Adrenal gland (tissue), 12 donors: ENCODE results near the gene LTN1. TPM values are rescaled to one million over a fixed set of nuclear protein-coding genes. Genes with fewer than 3 reads are reported as not detected.

ENCODE experiments used
- DNase-seq, 7 donors: peaks; one replicate each; pipeline ENCODE4 v3.0.0-alpha.2; 2019 to 2020
- H3K27ac ChIP-seq, 5 donors: fragments of 200-600 bp; sonication (generic) in 4 of 5; 1 replicate in 3 of 5; 2 replicates in 2 of 5; pipeline versions ENCODE4 v1.5.1 to v1.8.0; 2016 to 2020; ENCODE audit warnings: mild to moderate bottlenecking in 1 of 5
- H3K27me3 ChIP-seq: fragments of 200-600 bp; 2 replicates; pipeline ENCODE4 v1.8.0; 2021
- H3K36me3 ChIP-seq, 2 donors: fragments of 200-600 bp; replicated peaks in 1 of 2; 1 replicate in 1 of 2; 2 replicates in 1 of 2; pipeline versions ENCODE4 v1.5.1 to v1.8.0; 2018 to 2022
- H3K4me1 ChIP-seq, 2 donors: fragments of 200-600 bp; replicated peaks in 1 of 2; 1 replicate in 1 of 2; 2 replicates in 1 of 2; pipeline versions ENCODE4 v1.5.1 to v1.8.0; 2018 to 2021
- H3K4me3 ChIP-seq, 4 donors: fragments of 200-600 bp; sonication (generic) in 3 of 4; one replicate each; pipeline ENCODE4 v1.5.1; 2016 to 2018
- H3K9me3 ChIP-seq, 3 donors: fragments of 200-600 bp; sonication (generic) in 1 of 3; replicated peaks in 1 of 3; 1 replicate in 2 of 3; 2 replicates in 1 of 3; pipeline versions ENCODE4 v1.5.1 to v1.8.0; 2016 to 2021
- CTCF ChIP-seq, 6 experiments: fragments of 450-650 bp in 4 of 6; fragments of 200-600 bp in 2 of 6; sonication (generic) in 1 of 6; IDR thresholded peaks; 1 replicate in 5 of 6; 2 replicates in 1 of 6; pipeline versions ENCODE4 v1.5.1 to v1.8.0; 2016 to 2021; ENCODE audit warnings: antibody characterized with exemption in 6 of 6, mild to moderate bottlenecking in 2 of 6, moderate library complexity in 1 of 6
- POLR2A ChIP-seq, 2 donors: fragments of 450-650 bp; IDR thresholded peaks; one replicate each; pipeline ENCODE4 v1.6.1; 2017; ENCODE audit warnings: antibody characterized with exemption in 2 of 2, mild to moderate bottlenecking in 2 of 2, moderate library complexity in 1 of 2
- WGBS, 4 donors: extraction: QIAGEN DNeasy Blood & Tissue Kit in 2 of 4; methylation state at CpG; one replicate each; pipeline versions ENCODE4 v1.1.5 to v1.1.7; 2013 to 2017; 5-methylcytosine and 5-hydroxymethylcytosine counted together
- intact Hi-C, 2 donors: fragments of 100-400 bp; cut with DNase I; formaldehyde crosslinking; loops; one replicate each; pipeline versions ENCODE4 v1.14.1 to v1.15.0; 2022 to 2023
- polyA plus RNA-seq, 3 donors: library from polyadenylated mRNA; stranded (reverse); fragments of 200-250 nt in 2 of 3; fragments of 350-450 nt in 1 of 3; fragmentation: Illumina TruSeq in 1 of 3; extraction: RNeasy Lipid Tissue Mini Kit (QIAGEN cat#74804) in 1 of 3; gene quantifications; one replicate each; pipeline ENCODE4 v1.2.3, GENCODE V29; 2013 to 2014
- total RNA-seq, 9 donors: library from RNA; depleted of rRNA in 4 of 9; stranded (reverse); fragments of >200 nt in 4 of 9; fragments of 120-200 nt in 1 of 9; fragmentation: NEBNext Ultra II Directional in 1 of 9; extraction: Animal tissue kit (Norgen Biotek cat#: 25700) in 1 of 9; gene quantifications; one replicate each; pipeline versions ENCODE4 v1.1.0 to v1.2.4, GENCODE V29; 2013 to 2023
- donor health status: healthy with polysubstance abuse.
- donor health status: Bipolar disorder and iron deficiency.
- donor health status: DM: yes; HTN: yes; CAD: no.
- donor health status: DM: no; HTN: no; CAD: no.
- donor health status: DM: no; HTN: no; CAD: no.
- donor health status: DM: yes; HTN: yes; CAD: no.

LTN1 gene
- total and polyA plus RNA-seq, 12 donors: 3.6 to 31.2 (median 22.0) TPM

- DNase-seq: no peak
- no peak overlapping the region for H3K27ac ChIP-seq
- H3K36me3 ChIP-seq: no peaks in the 10 kb centered on the region
- no peaks in the 10 kb centered on the region for H3K9me3 ChIP-seq
- no peaks in the 10 kb centered on the region for H3K4me1 ChIP-seq
- H3K4me3 ChIP-seq: no peak overlapping the region
- intact Hi-C loops: no loop called here
- 62 to 72% (median 67%) methylated on average over 6 of the region's 6 CpGs for WGBS, 4 donors
- H3K27me3 ChIP-seq: peaks cover 4% of the 10 kb centered on the region
- TF ChIP-seq CTCF (IDR thresholded peaks at IDR 0.05): no peak
- TF ChIP-seq POLR2A (IDR thresholded peaks at IDR 0.05): no peak
Measured at GRCh38 chr21:28892199-28893111, 100.2 kb downstream of the LTN1 start.

- H3K27ac ChIP-seq: no peak overlapping the region
- no peak for DNase-seq
- peaks cover 0 to 10% of the 10 kb centered on the region in 2 donors for H3K4me1 ChIP-seq
- intact Hi-C loops: no loop called here
- H3K4me3 ChIP-seq: no peak overlapping the region
- TF ChIP-seq POLR2A (IDR thresholded peaks at IDR 0.05): no peak
- no peak for TF ChIP-seq CTCF (IDR thresholded peaks at IDR 0.05)
- H3K27me3 ChIP-seq: peaks cover 4% of the 10 kb centered on the region
- WGBS, 4 donors: 86 to 93% (median 89%) methylated on average over 6 of the region's 6 CpGs
- peaks cover 0 to 14% of the 10 kb centered on the region in 2 donors for H3K36me3 ChIP-seq
- no peaks in the 10 kb centered on the region for H3K9me3 ChIP-seq
Measured at GRCh38 chr21:28885853-28886177, 106.9 kb downstream of the LTN1 start.

- intact Hi-C loops: no loop called here
- Histone ChIP-seq H3K4me3 (peak overlapping the region in 3 of 4 donors; percentile 28 to 80 (median 63)), H3K27ac (peak overlapping the region in 4 of 5 donors; percentile 72 to 94 (median 87)), H3K36me3 (peaks cover 0 to 14% of the 10 kb centered on the region in 2 donors), H3K4me1 (peaks cover 0 to 10% of the 10 kb centered on the region in 2 donors), H3K27me3 (peaks cover 2% of the 10 kb centered on the region), H3K9me3 (no peaks in the 10 kb centered on the region)
- DNase-seq: peak; percentile 81 to 93 (median 85)
- no peak for TF ChIP-seq CTCF (IDR thresholded peaks at IDR 0.05)
- peak; percentile 23 to 54 for TF ChIP-seq POLR2A (IDR thresholded peaks at IDR 0.05)
- 4 to 10% (median 7%) methylated on average over 20 to 47 of the region's 47 CpGs for WGBS, 4 donors
Measured at GRCh38 chr21:28884976-28885852, 107.5 kb downstream of the LTN1 start.

DNA sequence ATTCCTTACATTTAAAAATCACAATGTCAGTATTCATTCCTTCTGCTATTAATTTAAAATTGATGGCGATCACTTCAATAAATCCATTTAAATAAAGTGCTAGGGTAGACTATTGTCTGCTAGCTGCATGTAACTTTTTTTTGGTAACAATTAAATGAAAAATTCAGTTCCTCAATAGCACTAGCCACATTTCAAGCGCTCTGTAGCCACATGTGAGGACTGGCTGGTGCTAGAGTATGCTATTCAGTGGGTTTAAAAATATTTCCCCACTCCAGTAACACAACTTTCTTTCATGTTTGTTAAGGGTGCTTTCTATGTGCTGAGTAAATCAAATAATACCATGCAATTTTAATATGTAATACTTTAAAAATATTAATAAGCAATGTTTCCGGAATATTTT lies 108.2 kb downstream of the LTN1 start:
- Histone ChIP-seq H3K27me3 (no peaks in the 10 kb centered on the region), H3K4me3 (peak overlapping the region in 2 of 4 donors; percentile 63 to 80), H3K27ac (peak overlapping the region in 4 of 5 donors; percentile 72 to 94 (median 87)), H3K9me3 (no peaks in the 10 kb centered on the region), H3K36me3 (peaks cover 0 to 14% of the 10 kb centered on the region in 2 donors), H3K4me1 (peaks cover 0 to 10% of the 10 kb centered on the region in 2 donors)
- 24 to 30% (median 27%) methylated on average over 3 of the region's 3 CpGs for WGBS, 4 donors
- intact Hi-C loops: no loop called here
- DNase-seq: no peak
- no peak for TF ChIP-seq CTCF (IDR thresholded peaks at IDR 0.05)
- TF ChIP-seq POLR2A (IDR thresholded peaks at IDR 0.05): no peak
